MV-4-11 (cell line): ENCODE results near the gene NCKAP5L.
A peak's percentile ranks its signal among the peaks of the same experiment; 100 is the strongest.

Experiments
- DNase-seq: peaks from one replicate; lab custom pipeline; 2025; lab: John Stamatoyannopoulos, UW

NCKAP5L gene

GRCh38 chr12:49823350-49823749, 4.9 kb downstream of the NCKAP5L start:
- no peak for DNase-seq

DNA sequence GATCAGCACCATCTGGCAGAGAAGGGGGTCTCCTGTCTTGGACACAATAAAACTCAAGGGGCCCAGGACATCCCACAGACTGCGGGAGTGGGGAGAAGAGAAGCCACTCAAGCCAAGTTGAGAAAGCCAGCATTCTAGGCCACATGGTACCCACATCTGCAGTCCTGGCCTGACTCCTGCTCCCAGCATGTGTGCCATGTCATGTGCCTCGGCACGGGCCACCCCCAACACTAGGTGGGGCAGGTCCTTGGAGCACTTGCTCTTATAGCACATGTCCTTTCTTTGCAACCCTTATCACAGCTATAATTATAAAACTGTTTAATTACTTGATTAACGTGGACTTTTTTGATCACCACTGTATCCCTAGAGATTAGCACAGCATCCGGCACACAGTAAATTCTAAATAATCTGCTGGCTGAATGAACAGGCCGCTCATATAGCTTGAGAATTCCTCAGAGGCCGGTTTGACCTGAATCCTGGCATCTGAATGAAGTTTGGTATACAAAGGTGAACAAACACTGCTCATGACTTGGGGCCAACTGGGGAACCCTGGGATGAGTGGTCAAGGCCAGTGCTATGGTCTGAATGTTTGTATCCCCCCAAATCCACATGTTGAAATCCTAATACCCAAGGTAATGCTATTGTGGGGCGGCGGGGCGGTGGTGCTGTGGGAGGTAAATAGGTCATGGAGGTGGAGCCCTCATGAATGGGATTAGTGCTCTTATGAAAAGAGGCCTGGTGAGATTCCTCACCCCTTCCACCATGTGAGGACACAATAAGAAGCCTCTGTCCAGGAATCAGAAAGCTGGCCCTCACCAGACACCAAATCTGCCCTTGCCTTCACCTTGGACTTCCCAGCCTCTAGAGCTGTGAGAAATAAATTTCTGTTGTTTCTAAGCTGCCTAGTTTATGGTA, 6.6 kb downstream of the NCKAP5L start:
- no peak for DNase-seq

DNA sequence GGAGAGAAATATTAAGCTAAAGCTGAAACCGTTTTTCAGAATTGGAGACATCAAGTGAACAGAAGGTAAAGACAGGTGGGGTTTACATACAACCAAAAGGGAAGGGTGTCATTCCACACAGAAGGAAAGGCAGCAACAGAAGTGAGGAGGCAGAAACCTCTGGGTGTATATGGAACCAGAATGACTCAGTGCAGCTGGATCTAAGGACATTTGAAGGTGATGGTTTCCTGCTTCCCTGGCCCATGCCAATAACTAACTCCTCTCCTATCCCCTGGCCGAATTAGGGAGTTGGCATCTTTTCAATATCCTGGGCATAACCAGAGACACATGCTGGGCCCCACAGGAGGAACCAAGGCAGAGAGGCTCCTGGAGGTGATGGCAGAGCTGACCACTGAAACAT, 8.4 kb downstream of the NCKAP5L start:
- no peak for DNase-seq

GRCh38 chr12:49818241-49818895, 9.8 kb downstream of the NCKAP5L start:
- DNase-seq: peak; percentile 59

DNA sequence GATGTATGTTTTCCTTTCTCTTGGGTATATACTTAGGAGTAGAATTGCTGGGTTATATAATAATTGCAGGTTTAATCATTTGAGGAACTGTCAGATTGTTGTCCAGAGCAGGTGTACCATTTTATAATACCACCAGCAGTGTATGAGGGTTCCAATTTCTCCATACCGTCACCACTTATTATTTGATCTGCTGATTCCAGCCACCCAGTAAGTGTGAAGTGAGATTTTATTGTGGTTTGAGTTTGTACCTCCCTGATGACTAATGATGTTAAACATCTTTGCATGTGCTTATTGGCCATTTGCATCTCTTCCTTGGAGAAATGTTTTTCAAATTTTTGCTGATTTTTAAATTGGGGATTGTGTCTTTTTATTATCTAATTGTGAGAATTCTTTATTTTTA, 15.1 kb downstream of the NCKAP5L start:
- no peak for DNase-seq

- no peak for DNase-seq
Measured at GRCh38 chr12:49811961-49812401, 16.2 kb downstream of the NCKAP5L start.

DNA sequence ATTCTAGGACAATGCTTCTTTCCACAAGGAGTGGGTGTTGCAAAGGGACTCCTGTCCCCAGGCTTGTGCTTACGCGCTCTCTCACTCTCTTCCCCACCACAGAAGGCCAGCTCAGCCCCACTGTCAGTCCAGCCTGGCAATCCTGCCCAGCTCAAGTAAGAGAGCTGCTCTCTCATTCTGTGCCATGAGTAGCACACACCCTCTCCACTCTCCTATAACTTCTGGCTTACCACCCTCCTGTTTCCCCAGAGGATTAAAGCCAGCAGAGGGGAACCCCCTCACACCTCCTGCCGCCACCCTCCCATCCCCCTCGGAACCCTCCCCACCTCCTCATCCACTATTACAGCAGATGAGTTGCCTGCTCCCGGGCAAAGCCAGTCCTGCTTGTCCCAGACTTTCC, 17.1 kb downstream of the NCKAP5L start:
- no peak for DNase-seq

GRCh38 chr12:49809906-49810389, 18.3 kb downstream of the NCKAP5L start:
- no peak for DNase-seq

- DNase-seq: no peak
Measured at GRCh38 chr12:49809381-49809905, 18.8 kb downstream of the NCKAP5L start.

DNA sequence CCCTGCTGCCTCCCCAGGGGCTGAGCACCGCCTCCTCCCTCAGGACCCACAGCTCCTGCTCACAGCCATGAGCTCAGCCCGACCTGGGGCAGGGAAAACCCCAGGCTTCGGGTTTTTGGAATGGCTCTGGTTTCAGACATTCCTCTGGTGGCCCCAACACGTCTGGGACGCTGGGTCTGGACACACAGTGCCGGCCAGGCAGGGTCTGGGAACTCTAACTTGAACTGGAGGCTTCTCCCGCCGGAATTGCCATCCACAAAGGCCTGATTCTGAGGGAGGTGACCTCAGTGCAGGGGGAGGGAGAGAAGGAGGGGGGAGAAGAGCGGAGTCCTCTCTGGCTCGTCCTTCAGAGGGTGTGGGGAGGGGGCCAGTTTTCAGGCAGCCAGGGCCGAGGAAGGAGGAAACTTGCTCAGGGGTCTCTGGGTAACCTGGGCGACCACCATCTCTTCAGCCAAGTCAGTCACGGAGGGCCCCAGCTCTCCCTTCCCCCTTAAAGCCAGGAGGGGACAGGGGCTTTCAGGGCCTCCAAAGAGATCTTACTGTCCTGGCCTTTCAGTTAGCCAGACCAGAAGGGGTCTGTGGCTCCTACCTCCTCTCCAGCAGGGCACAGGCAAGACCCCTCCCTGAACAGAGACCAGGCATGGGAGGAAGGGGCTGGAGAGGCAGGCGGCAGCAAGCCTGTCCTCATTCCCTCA, 19.4 kb downstream of the NCKAP5L start:
- no peak for DNase-seq

DNA sequence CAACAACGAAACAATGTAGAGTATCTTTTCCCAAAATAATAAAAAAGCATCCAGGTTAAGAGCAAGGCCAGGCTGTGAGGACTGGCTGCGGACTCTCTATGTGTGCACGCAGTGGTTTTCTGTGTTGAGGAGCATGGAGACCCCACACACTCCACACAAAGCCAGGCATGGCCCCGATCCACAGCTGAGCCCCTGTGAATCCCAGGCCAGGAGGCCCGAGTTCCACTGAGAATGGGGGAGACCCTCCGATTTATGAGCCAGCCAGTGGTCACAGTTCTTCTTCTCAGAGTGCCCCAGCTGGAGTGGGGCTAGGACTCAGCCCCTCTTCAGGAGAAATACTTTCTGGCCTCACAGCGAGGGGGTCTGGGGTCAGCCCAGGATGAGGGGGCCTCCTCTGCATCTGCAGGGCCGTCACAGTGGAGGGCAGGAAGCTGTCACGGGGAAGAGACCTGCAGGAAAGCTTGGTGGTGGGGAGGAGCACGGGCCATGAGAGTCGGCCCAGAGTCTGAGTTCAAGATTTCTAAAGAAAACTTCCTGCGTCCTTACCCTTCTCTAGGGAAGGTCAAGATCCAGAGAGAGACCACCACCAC, 20.1 kb downstream of the NCKAP5L start:
- no peak for DNase-seq

DNA sequence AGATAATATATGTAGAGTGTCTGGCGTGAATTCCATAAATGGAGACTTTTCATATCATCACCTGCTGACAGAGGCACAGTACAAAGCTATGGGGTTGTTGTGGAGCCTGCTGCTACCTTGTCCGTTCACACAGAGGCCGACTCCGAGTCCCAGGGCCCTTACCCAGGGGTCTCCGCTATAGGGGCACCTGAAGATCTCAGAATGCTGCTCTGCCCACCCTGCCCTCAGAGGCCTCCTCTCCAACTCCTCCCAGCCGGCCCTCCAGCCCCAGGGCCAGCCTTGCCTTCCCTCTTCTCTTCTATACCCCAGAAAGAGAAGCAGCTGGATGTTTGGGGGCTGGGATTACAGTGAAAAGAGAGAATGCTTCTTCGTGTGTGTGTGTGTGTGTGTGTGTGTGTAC, 21.3 kb downstream of the NCKAP5L start:
- DNase-seq: no peak

- DNase-seq: no peak
Measured at GRCh38 chr12:49806321-49806813, 21.8 kb downstream of the NCKAP5L start.

GRCh38 chr12:49805409-49805808, 22.8 kb downstream of the NCKAP5L start:
- DNase-seq: no peak

DNA sequence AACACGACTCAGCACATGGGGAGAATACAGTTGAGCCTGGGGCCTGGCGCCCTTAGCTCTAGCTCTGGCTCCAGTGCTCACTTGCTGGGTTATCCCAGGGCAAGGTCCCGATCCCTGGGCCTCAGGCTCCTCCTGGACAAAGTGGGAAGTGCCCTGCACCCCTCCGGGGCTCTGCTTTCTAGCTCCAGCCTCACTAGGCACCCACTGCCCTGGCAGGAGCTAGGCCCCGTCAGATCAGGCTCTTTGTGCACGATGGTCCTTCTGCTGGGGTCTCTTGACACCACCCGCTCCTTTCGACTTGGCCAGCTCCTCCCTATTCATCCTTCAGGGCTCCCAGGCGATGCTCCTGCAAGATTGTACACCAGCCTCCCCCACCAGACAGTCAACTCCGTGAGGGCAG, 23.4 kb downstream of the NCKAP5L start:
- DNase-seq: no peak

- no peak for DNase-seq
Measured at GRCh38 chr12:49803693-49804450, 24.3 kb downstream of the NCKAP5L start.

GRCh38 chr12:49801141-49802063, 26.8 kb downstream of the NCKAP5L start:
- DNase-seq: no peak

DNA sequence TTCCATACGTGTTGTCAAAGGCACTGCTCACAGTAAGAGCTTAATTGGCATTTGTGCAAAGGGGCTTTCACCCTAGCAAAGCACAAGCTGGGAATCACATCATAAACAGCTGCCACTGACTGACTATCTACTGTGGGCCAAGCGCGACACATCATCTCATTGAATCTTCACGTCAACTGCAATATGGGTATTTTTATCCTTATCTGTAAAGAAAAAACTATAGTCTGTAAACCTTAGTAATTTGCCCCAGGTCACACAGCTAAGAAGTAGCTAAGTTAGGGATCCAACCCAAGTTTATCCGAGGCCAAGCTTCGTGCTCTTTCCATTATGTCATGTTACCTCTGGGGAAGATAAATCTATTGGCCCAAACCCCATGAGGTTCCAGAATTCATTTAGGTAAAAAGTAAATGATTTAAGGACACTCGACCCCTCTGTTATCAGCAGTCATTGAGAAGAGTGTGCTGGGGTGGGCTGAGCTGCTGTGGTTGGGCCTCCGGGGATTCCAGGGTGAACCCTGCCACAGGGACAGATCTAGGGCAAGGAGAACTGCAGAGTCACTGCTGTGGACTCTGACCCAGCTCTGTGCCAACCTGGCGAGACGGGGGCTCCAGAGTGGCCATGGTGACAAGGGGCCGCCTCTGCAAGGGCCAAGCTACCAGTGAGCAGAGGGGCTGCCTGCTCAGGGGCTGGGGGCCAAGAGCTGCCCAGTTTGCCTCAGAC, 27.6 kb downstream of the NCKAP5L start:
- DNase-seq: no peak

DNA sequence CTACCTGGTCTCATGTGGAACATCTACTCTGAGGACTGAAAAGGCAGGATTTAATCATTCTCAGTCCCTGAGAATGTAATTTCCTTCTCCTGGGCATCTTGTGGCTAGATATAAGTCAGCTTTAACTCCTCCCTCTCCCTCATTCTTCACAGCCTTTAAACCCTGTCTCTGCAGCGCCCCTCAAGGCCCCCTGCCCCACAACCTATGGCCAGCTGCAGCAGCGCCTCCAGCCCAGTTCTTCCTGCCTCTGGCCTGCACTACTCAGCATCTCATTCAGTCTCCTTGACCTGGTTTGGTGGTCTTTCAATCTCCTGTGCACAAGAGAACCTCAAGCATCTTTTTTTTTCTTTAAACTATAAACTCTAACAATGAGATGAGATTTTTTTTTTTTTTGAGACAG, 29.3 kb downstream of the NCKAP5L start:
- DNase-seq: no peak
